WTC11 (cell line): ENCODE data around the gene MLXIPL.

Source experiments
- FOXK1 ChIP-seq: sonication (generic); formaldehyde crosslinking; IDR thresholded peaks from 2 replicates; pipeline ENCODE4 v1.8.0; 2022; ENCODE audit warnings: mild to moderate bottlenecking, moderate library complexity, missing genetic modification reagents
- NR3C1 ChIP-seq: sonication (generic); formaldehyde crosslinking; conservative IDR thresholded peaks from 2 replicates; pipeline ENCODE4 v1.8.1; 2023; ENCODE audit warnings: low read depth, mild to moderate bottlenecking, missing genetic modification reagents
- ZBTB21 ChIP-seq: sonication (generic); formaldehyde crosslinking; IDR thresholded peaks from 2 replicates; pipeline ENCODE4 v1.8.1; 2023; ENCODE audit warnings: mild to moderate bottlenecking, missing genetic modification reagents, borderline replicate concordance
- ZNF263 ChIP-seq: sonication (generic); formaldehyde crosslinking; IDR thresholded peaks from 2 replicates; pipeline ENCODE4 v1.8.1; 2022; ENCODE audit warnings: low read depth, mild to moderate bottlenecking, moderate library complexity, missing genetic modification reagents
- TF ChIP-seq, protein P1 (sequence below): fragments of 200-600 bp; IDR thresholded peaks from 2 replicates; pipeline ENCODE4 v1.8.0; 2022; ENCODE audit warnings: antibody characterized with exemption
- TF ChIP-seq, protein P2 (sequence below): sonication (generic); formaldehyde crosslinking; IDR thresholded peaks from 2 replicates; pipeline ENCODE4 v1.8.0; 2022; ENCODE audit warnings: mild to moderate bottlenecking, missing genetic modification reagents
- TF ChIP-seq, protein P3 (sequence below): sonication (generic); formaldehyde crosslinking; IDR thresholded peaks from 2 replicates; pipeline ENCODE4 v1.8.0; 2022; ENCODE audit warnings: mild to moderate bottlenecking, missing genetic modification reagents

DNA sequence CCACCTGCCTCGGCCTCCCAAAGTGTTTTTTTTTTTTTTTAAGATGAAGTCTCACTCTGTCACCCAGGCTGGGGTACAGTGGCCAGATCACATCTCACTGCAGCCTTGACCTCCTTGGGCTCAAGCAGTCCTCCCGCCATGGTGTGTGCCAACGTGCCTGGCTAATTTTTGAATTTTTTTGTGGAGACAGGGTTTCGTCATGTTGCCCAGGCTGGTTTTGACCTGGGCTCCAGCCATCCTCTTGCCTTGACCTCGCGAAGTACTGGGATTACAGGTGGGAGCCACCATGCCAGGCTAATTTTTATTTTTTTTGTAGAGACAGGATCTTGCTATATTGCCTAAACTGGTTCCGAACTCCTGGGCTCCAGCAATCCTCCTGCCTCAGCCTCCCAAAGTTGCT, 9.0 kb upstream of the MLXIPL start:
- TF ChIP-seq NR3C1 (CRISPR knock-in tag) (no peak), ZNF263 (no peak), FOXK1 (CRISPR knock-in tag) (no peak), ZBTB21 (CRISPR knock-in tag) (no peak)
- TF ChIP-seq, protein P1, sequence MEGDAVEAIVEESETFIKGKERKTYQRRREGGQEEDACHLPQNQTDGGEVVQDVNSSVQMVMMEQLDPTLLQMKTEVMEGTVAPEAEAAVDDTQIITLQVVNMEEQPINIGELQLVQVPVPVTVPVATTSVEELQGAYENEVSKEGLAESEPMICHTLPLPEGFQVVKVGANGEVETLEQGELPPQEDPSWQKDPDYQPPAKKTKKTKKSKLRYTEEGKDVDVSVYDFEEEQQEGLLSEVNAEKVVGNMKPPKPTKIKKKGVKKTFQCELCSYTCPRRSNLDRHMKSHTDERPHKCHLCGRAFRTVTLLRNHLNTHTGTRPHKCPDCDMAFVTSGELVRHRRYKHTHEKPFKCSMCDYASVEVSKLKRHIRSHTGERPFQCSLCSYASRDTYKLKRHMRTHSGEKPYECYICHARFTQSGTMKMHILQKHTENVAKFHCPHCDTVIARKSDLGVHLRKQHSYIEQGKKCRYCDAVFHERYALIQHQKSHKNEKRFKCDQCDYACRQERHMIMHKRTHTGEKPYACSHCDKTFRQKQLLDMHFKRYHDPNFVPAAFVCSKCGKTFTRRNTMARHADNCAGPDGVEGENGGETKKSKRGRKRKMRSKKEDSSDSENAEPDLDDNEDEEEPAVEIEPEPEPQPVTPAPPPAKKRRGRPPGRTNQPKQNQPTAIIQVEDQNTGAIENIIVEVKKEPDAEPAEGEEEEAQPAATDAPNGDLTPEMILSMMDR = no peak
- TF ChIP-seq, protein P2, sequence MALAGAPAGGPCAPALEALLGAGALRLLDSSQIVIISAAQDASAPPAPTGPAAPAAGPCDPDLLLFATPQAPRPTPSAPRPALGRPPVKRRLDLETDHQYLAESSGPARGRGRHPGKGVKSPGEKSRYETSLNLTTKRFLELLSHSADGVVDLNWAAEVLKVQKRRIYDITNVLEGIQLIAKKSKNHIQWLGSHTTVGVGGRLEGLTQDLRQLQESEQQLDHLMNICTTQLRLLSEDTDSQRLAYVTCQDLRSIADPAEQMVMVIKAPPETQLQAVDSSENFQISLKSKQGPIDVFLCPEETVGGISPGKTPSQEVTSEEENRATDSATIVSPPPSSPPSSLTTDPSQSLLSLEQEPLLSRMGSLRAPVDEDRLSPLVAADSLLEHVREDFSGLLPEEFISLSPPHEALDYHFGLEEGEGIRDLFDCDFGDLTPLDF (CRISPR knock-in tag) = no peak
- TF ChIP-seq, protein P3, sequence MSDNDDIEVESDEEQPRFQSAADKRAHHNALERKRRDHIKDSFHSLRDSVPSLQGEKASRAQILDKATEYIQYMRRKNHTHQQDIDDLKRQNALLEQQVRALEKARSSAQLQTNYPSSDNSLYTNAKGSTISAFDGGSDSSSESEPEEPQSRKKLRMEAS (CRISPR knock-in tag) = no peak
